ENCODE data around the gene OGFOD3. TPM values are rescaled to one million over a fixed set of nuclear protein-coding genes. Genes with fewer than 3 reads are reported as not detected.

OGFOD3 gene
- total RNA-seq, 2 experiments from 2014 or later, result 12.9 to 13.7 TPM

DNA sequence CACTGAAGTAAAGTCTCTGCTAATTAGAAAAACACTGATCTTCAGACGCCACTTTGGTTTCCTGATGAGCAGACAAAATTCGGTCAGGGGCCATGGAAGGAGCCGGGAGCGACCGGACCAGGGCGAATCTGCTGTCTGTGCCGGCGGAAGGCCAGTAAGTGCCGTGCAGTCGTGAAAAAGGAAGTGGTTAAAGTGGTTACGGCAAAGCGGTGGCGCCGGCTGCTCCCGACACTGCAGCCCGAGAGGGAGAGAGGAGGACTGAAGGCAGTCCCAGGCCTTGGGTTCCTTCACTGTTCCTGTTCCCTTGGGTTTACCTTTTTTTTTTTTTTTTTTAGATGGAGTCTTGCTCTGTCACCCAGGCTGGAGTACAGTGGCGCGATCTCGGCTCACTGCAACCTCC, 17.6 kb downstream of the OGFOD3 start:
- peak overlapping the region; percentile 88 for H3K4me3 Mint-ChIP-seq
- no peaks in the 10 kb centered on the region for H3K27me3 ChIP-seq (ENCODE audit: control insufficient read depth in 1 of 2, insufficient read depth in 2 of 2, low read length in 2 of 2)
- TF ChIP-seq, protein P1, sequence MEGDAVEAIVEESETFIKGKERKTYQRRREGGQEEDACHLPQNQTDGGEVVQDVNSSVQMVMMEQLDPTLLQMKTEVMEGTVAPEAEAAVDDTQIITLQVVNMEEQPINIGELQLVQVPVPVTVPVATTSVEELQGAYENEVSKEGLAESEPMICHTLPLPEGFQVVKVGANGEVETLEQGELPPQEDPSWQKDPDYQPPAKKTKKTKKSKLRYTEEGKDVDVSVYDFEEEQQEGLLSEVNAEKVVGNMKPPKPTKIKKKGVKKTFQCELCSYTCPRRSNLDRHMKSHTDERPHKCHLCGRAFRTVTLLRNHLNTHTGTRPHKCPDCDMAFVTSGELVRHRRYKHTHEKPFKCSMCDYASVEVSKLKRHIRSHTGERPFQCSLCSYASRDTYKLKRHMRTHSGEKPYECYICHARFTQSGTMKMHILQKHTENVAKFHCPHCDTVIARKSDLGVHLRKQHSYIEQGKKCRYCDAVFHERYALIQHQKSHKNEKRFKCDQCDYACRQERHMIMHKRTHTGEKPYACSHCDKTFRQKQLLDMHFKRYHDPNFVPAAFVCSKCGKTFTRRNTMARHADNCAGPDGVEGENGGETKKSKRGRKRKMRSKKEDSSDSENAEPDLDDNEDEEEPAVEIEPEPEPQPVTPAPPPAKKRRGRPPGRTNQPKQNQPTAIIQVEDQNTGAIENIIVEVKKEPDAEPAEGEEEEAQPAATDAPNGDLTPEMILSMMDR (IDR thresholded peaks at IDR 0.05), result no peak
- ChIA-PET CTCF (no interaction called here), POLR2A (no interaction called here)
- no peaks in the 10 kb centered on the region for H3K9me3 ChIP-seq (ENCODE audit: control insufficient read depth in 1 of 2, insufficient read depth in 1 of 2, low read length in 2 of 2)
- H3K27me3 Mint-ChIP-seq, result no peaks in the 10 kb centered on the region
- peaks cover 21% of the 10 kb centered on the region for H3K4me1 ChIP-seq (ENCODE audit: insufficient read depth, low read length)
- ATAC-seq (ENCODE audit: poor library complexity) (peak; percentile 87), DNase-seq (peak in 13 of 14 experiments; percentile 12 to 77 (median 41))
- peak overlapping the region; percentile 30 for H3K4me3 ChIP-seq (ENCODE audit: low read length)
- H3K36me3 Mint-ChIP-seq (ENCODE audit: low read depth), result peaks cover 32% of the 10 kb centered on the region
- peak overlapping the region; percentile 40 for H3K27ac Mint-ChIP-seq
- intact Hi-C loops (cut with DNase I, micrococcal nuclease), result no loop called here
- H3K4me1 Mint-ChIP-seq (ENCODE audit: low read depth), result peaks cover 17% of the 10 kb centered on the region
- no peak overlapping the region for H3K27ac ChIP-seq (ENCODE audit: low read depth in 1 of 2, low read length in 2 of 2)
- H3K9me3 Mint-ChIP-seq, result no peaks in the 10 kb centered on the region
- H3K36me3 ChIP-seq (ENCODE audit: insufficient read depth, low read length), result peaks cover 22% of the 10 kb centered on the region

DNA sequence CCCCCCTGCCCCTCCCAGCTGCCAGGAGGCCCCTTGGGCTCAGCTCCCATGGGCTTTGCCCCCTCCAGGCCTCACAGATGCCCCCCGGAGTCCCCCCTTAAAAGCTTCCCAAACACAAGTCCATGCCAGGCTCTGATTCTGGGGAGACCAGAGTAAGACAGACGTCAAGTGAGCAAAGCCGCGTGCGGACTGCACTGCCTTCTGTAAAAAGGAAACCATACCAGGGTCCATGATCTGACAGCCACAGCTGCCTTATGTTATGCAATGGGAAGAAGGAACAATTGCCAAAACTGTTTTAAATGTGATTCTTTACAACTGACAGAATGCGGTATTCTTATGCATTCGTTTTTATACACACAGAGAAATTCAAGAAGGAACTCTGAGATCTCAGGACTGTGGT, 18.2 kb downstream of the OGFOD3 start:
- Mint-ChIP-seq H3K27ac (no peak overlapping the region), H3K4me3 (no peak overlapping the region), H3K9me3 (no peaks in the 10 kb centered on the region), H3K4me1 (ENCODE audit: low read depth) (peaks cover 17% of the 10 kb centered on the region), H3K36me3 (ENCODE audit: low read depth) (peaks cover 31% of the 10 kb centered on the region), H3K27me3 (no peaks in the 10 kb centered on the region)
- ATAC-seq (ENCODE audit: poor library complexity), result no peak
- TF ChIP-seq, protein P1 (IDR thresholded peaks at IDR 0.05), result no peak
- Histone ChIP-seq H3K4me1 (ENCODE audit: insufficient read depth, low read length) (peaks cover 21% of the 10 kb centered on the region), H3K36me3 (ENCODE audit: insufficient read depth, low read length) (peaks cover 22% of the 10 kb centered on the region), H3K9me3 (ENCODE audit: control insufficient read depth in 1 of 2, insufficient read depth in 1 of 2, low read length in 2 of 2) (no peaks in the 10 kb centered on the region), H3K27ac (ENCODE audit: low read depth in 1 of 2, low read length in 2 of 2) (no peak overlapping the region), H3K27me3 (ENCODE audit: control insufficient read depth in 1 of 2, insufficient read depth in 2 of 2, low read length in 2 of 2) (no peaks in the 10 kb centered on the region), H3K4me3 (ENCODE audit: low read length) (no peak overlapping the region)
- ChIA-PET POLR2A (no interaction called here), CTCF (no interaction called here)
- peak in 1 of 14 experiments; percentile 22 for DNase-seq
- intact Hi-C loops (cut with DNase I, micrococcal nuclease), result no loop called here

DNA sequence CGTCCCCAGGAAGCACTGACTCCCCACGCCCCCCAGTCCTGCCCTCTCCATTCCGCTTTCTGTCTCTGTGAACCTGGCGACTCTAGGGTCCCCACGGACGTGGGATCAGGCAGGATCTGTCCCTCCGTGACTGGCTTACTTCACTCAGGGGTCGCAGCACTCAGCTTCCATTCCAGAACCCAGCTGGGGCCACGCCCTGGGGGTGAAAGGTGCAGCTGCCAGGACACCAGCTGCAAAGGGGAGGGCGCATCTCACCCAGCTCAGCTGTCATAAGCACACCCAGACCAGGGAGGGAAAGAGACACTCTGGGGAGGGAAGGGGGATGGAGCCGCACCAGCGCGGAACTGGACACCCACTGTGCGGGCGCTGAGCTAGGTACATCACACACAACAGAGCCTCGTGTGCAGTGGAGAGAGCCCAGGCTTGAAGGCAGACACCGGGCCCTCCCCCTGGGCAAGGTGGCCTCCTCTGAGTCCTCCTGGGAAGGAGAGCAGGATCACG, 18.7 kb downstream of the OGFOD3 start:
- Histone ChIP-seq H3K4me3 (ENCODE audit: low read length) (no peak overlapping the region), H3K27ac (ENCODE audit: low read depth in 1 of 2, low read length in 2 of 2) (no peak overlapping the region), H3K36me3 (ENCODE audit: insufficient read depth, low read length) (peaks cover 22% of the 10 kb centered on the region), H3K9me3 (ENCODE audit: control insufficient read depth in 1 of 2, insufficient read depth in 1 of 2, low read length in 2 of 2) (no peaks in the 10 kb centered on the region), H3K4me1 (ENCODE audit: insufficient read depth, low read length) (peaks cover 21% of the 10 kb centered on the region), H3K27me3 (ENCODE audit: control insufficient read depth in 1 of 2, insufficient read depth in 2 of 2, low read length in 2 of 2) (no peaks in the 10 kb centered on the region)
- Mint-ChIP-seq H3K27ac (no peak overlapping the region), H3K36me3 (ENCODE audit: low read depth) (peaks cover 34% of the 10 kb centered on the region), H3K9me3 (no peaks in the 10 kb centered on the region), H3K27me3 (no peaks in the 10 kb centered on the region), H3K4me3 (no peak overlapping the region), H3K4me1 (ENCODE audit: low read depth) (peaks cover 17% of the 10 kb centered on the region)
- TF ChIP-seq, protein P1 (IDR thresholded peaks at IDR 0.05), result no peak
- POLR2A ChIA-PET, result no interaction called here
- intact Hi-C loops (cut with DNase I, micrococcal nuclease), result no loop called here
- DNase-seq, result no peak
- CTCF ChIA-PET, result no interaction called here
- no peak for ATAC-seq (ENCODE audit: poor library complexity)
